Sigmoid colon (tissue), 4 donors: ENCODE results near the gene PCDH19.

Experiments used
- CTCF ChIP-seq, 4 experiments: fragments of 450-650 bp in 3 of 4; fragments of 200-600 bp in 1 of 4; IDR thresholded peaks; one replicate each; pipeline ENCODE4 v1.5.1; 2016 to 2019; ENCODE audit warnings: antibody characterized with exemption in 4 of 4, mild to moderate bottlenecking in 3 of 4, moderate library complexity in 2 of 4
- POLR2AphosphoS5 ChIP-seq, 4 donors: sonication (generic); formaldehyde crosslinking; IDR thresholded peaks; one replicate each; pipeline ENCODE4 v1.6.1; 2017; ENCODE audit warnings: antibody characterized with exemption in 4 of 4

- TF ChIP-seq CTCF (IDR thresholded peaks at IDR 0.05) (no peak), POLR2AphosphoS5 (IDR thresholded peaks at IDR 0.05) (no peak)
Observed at GRCh38 chrX:100319716-100320115, 90.4 kb downstream of the PCDH19 start.
